Measurements from ENCODE around the gene DPP6. TPM values are rescaled to one million over a fixed set of nuclear protein-coding genes. Genes with fewer than 3 reads are reported as not detected.

The DPP6 gene
- total RNA-seq, 4 donors from 2014 or later = 0.30 to 11.8 (median 10.7) TPM

DNA sequence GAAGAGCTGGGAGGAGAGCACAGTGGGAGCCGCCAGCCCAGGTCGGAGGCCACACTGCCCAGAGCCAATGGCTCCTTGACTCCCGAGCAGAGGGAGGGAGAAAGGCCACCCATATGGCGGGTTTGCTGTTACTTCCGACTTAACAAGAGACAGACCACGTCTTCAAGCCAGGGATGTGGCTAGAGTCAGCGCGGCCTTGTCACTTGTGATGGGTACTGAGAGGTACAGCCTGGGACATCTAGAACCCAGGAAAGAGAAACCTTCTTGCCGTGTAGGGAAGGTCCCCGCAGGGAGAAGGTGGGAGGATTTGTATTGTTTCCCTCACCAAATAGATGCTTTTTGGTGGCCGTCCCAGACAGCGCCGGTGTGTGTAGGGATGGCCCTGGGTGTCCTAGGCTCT, 823.1 kb downstream of the DPP6 start:
- Histone ChIP-seq H3K27ac (no peak overlapping the region), H3K9me3 (no peaks in the 10 kb centered on the region), H3K4me1 (no peaks in the 10 kb centered on the region), H3K27me3 (peaks cover 14% of the 10 kb centered on the region), H3K36me3 (no peaks in the 10 kb centered on the region), H3K4me3 (no peak overlapping the region)
- no peak for DNase-seq (ENCODE audit: low spot score in 2 of 2)
- TF ChIP-seq CTCF (IDR thresholded peaks at IDR 0.05) (no peak), EP300 (IDR thresholded peaks at IDR 0.05) (no peak), POLR2AphosphoS5 (IDR thresholded peaks at IDR 0.05) (no peak), POLR2A (IDR thresholded peaks at IDR 0.05) (no peak)
- WGBS = 88% methylated on average over 13 of the region's 13 CpGs

GRCh38 chr7:154876516-154876915, 824.3 kb downstream of the DPP6 start:
- no peaks in the 10 kb centered on the region for H3K36me3 ChIP-seq
- no peaks in the 10 kb centered on the region for H3K4me1 ChIP-seq
- H3K9me3 ChIP-seq = no peaks in the 10 kb centered on the region
- H3K27me3 ChIP-seq = peaks cover 14% of the 10 kb centered on the region
- H3K4me3 ChIP-seq = no peak overlapping the region
- no peak for DNase-seq (ENCODE audit: low spot score in 2 of 2)
- H3K27ac ChIP-seq = no peak overlapping the region
- 70% methylated on average over 5 of the region's 5 CpGs for WGBS
- TF ChIP-seq POLR2A (IDR thresholded peaks at IDR 0.05) = no peak
- TF ChIP-seq CTCF (IDR thresholded peaks at IDR 0.05) = no peak
- TF ChIP-seq EP300 (IDR thresholded peaks at IDR 0.05) = no peak
- no peak for TF ChIP-seq POLR2AphosphoS5 (IDR thresholded peaks at IDR 0.05)

DNA sequence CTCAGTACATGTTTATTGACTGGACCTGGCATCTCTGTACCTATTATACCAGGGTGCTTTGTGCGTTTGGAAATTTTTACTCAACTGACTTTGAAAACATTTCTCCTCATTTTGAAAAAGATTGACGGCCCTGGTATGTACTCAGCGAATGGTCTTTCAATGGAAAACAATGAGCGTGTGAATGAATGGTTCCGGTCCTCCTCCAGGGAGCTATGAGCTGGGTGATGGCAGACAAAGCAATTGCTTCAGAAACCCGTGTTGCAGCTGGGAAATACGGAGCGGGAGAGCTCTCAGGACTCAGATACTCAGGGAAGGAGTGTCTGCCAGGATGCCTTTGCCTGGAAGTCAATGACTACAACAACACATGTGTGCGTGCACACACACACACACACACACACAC, 824.8 kb downstream of the DPP6 start:
- Histone ChIP-seq H3K4me1 (no peaks in the 10 kb centered on the region), H3K27ac (no peak overlapping the region), H3K9me3 (no peaks in the 10 kb centered on the region), H3K4me3 (no peak overlapping the region), H3K36me3 (no peaks in the 10 kb centered on the region), H3K27me3 (peaks cover 14% of the 10 kb centered on the region)
- TF ChIP-seq CTCF (IDR thresholded peaks at IDR 0.05) (no peak), EP300 (IDR thresholded peaks at IDR 0.05) (no peak), POLR2A (IDR thresholded peaks at IDR 0.05) (no peak), POLR2AphosphoS5 (IDR thresholded peaks at IDR 0.05) (no peak)
- DNase-seq (ENCODE audit: low spot score in 2 of 2) = no peak
- 85% methylated on average over 9 of the region's 9 CpGs for WGBS

DNA sequence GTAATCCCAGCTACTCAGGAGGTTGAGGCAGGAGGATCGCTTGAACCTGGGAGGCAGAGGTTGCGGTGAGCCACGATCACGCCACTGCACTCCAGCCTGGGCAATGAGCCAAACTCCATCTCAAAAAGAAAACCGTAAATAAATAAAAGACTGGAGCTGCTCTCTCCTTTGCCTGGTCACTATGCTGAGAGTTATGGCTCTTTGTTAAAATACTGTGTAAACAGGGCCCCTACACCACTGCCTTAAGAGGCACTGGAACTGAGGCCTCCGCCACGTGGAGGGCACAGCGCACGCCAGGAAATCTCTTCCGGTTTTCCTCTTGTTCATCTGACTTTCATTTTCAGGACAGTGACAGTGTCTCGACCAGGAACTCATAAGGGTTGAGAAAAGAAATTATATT, 827.4 kb downstream of the DPP6 start:
- WGBS = 58% methylated on average over 11 of the region's 11 CpGs
- no peak overlapping the region for H3K27ac ChIP-seq
- no peak for TF ChIP-seq POLR2AphosphoS5 (IDR thresholded peaks at IDR 0.05)
- no peak for TF ChIP-seq EP300 (IDR thresholded peaks at IDR 0.05)
- TF ChIP-seq CTCF (IDR thresholded peaks at IDR 0.05) = no peak
- no peak for TF ChIP-seq POLR2A (IDR thresholded peaks at IDR 0.05)

DNA sequence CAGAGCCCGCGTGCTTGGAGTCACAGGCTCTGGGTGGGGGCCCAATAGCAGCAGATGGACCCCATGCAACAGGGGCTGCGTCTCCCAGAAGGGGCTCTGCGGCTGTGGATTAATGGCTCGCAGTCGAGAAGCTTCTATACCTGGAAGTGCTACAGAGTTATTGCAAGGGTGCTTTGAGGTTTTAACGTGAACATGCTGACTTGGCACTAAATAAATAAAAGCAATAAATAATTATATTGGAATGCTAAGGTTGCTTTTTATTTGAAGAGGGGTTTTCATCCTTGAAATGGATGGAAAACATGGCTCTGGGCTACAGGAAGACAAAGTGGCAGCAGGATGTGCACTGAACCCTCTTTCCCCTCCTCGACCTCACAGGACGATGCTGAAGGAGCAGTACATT, 828.3 kb downstream of the DPP6 start:
- no peak for DNase-seq (ENCODE audit: low spot score in 2 of 2)

More for the DNA sequence above, 827.4 kb downstream of the DPP6 start:
- DNase-seq (ENCODE audit: low spot score in 2 of 2) = no peak
- peaks cover 14% of the 10 kb centered on the region for H3K27me3 ChIP-seq
- H3K9me3 ChIP-seq = no peaks in the 10 kb centered on the region
- no peak overlapping the region for H3K4me3 ChIP-seq
- no peaks in the 10 kb centered on the region for H3K4me1 ChIP-seq
- no peaks in the 10 kb centered on the region for H3K36me3 ChIP-seq

GRCh38 chr7:154881026-154881425, 828.8 kb downstream of the DPP6 start:
- Histone ChIP-seq H3K27ac (no peak overlapping the region), H3K27me3 (peaks cover 10% of the 10 kb centered on the region), H3K36me3 (no peaks in the 10 kb centered on the region), H3K9me3 (no peaks in the 10 kb centered on the region), H3K4me1 (no peaks in the 10 kb centered on the region), H3K4me3 (no peak overlapping the region)
- TF ChIP-seq EP300 (IDR thresholded peaks at IDR 0.05) (no peak), CTCF (IDR thresholded peaks at IDR 0.05) (no peak), POLR2A (IDR thresholded peaks at IDR 0.05) (no peak), POLR2AphosphoS5 (IDR thresholded peaks at IDR 0.05) (no peak)
- WGBS = 57% methylated on average over 9 of the region's 9 CpGs
- no peak for DNase-seq (ENCODE audit: low spot score in 2 of 2)

More for the DNA sequence above, 828.3 kb downstream of the DPP6 start:
- Histone ChIP-seq H3K36me3 (no peaks in the 10 kb centered on the region), H3K9me3 (no peaks in the 10 kb centered on the region), H3K27me3 (peaks cover 8% of the 10 kb centered on the region), H3K4me3 (no peak overlapping the region), H3K27ac (no peak overlapping the region), H3K4me1 (no peaks in the 10 kb centered on the region)
- 65% methylated on average over 8 of the region's 9 CpGs for WGBS
- TF ChIP-seq POLR2A (IDR thresholded peaks at IDR 0.05) = no peak
